ENCODE results near the gene SETD4.

Gene SETD4

DNA sequence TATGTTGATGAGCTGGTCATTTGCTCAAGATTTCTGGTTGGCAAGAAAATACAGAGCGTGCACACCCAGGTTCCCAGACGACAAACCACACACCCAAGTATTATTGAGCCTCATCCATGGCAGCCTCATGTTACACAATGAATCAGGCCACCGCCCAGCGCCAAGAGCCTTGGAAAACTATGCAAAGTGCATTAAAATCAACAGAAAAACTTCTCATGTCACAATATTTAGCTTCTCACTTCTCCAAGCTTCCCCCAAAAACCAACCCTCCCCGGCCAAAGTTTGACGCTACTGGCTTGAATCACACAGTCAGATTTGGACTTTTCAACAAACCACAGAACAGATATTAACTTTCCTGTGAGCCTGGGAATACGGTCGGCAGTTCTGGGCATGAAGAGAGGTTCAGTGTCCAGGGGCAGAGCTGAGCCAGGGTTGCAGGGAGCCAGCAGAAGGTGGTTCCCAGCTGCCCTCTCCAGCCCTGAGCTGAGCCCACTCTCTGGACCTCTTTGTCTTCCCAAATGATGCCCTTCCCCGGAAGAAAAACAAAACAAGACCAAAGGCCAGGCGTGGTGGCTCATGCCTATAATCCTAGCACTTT lies 71.1 kb downstream of the SETD4 start:
- no peak overlapping the region for H3K4me3 ChIP-seq (ENCODE audit: low read depth, low read length)
- DNase-seq (ENCODE audit: low read depth) = no peak
- TF ChIP-seq CTCF (IDR thresholded peaks at IDR 0.05; ENCODE audit: control insufficient read depth, extremely low read depth, insufficient read depth) = no peak

GRCh38 chr21:35988416-35989137 lies 71.7 kb downstream of the SETD4 start:
- H3K4me3 ChIP-seq (ENCODE audit: low read depth, low read length) = no peak overlapping the region
- no peak for DNase-seq (ENCODE audit: low read depth)
- TF ChIP-seq CTCF (IDR thresholded peaks at IDR 0.05; ENCODE audit: control insufficient read depth, extremely low read depth, insufficient read depth) = no peak

GRCh38 chr21:35987475-35987874 lies 72.9 kb downstream of the SETD4 start:
- no peak overlapping the region for H3K4me3 ChIP-seq (ENCODE audit: low read depth, low read length)
- no peak for TF ChIP-seq CTCF (IDR thresholded peaks at IDR 0.05; ENCODE audit: control insufficient read depth, extremely low read depth, insufficient read depth)
- DNase-seq (ENCODE audit: low read depth) = no peak

DNA sequence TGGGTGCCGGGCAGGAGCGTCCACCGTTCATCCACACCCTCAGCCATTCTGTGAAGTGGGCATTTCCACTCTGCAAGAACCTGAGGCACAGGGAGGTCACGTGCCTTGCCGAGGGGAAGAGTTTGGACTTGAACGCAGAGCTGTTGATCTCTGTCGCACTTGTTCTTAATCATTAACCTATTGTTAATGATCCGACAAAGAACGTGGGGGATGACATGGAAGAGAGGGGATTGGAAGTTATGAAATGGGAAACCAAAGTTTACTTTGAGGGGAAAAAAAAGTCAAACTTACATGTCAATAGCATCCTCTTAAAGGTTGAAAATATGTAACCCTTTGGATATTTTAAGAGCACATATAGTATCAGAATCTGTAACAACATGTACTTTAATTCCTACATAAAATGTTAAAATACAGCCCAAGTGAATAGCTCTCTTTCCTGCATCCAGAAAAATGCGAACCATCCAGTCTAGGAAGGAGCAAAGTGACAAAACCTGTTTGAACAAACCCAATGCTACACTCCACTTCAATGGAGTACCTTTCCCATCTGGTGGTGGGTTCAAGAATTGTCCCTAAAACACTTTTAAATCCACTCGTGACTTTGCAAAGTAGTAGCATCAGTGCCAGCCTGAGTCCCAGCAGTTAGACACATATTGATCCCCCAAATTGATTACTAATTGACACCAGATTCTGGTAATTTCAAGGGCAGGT lies 75.5 kb downstream of the SETD4 start:
- H3K4me3 ChIP-seq (ENCODE audit: low read depth, low read length) = no peak overlapping the region
- DNase-seq (ENCODE audit: low read depth) = no peak
- TF ChIP-seq CTCF (IDR thresholded peaks at IDR 0.05; ENCODE audit: control insufficient read depth, extremely low read depth, insufficient read depth) = no peak
